ENCODE results near the gene GARNL3. TPM values are rescaled to one million over a fixed set of nuclear protein-coding genes. Genes with fewer than 3 reads are reported as not detected.
A peak's percentile ranks its signal among the peaks of the same experiment; 100 is the strongest.

Gene GARNL3
- total and polyA plus RNA-seq, 2 of the 13 experiments (the other 11 are each of a cell fraction or from before 2014, with no cell fraction given) = 3.9 to 11.0 TPM

DNA sequence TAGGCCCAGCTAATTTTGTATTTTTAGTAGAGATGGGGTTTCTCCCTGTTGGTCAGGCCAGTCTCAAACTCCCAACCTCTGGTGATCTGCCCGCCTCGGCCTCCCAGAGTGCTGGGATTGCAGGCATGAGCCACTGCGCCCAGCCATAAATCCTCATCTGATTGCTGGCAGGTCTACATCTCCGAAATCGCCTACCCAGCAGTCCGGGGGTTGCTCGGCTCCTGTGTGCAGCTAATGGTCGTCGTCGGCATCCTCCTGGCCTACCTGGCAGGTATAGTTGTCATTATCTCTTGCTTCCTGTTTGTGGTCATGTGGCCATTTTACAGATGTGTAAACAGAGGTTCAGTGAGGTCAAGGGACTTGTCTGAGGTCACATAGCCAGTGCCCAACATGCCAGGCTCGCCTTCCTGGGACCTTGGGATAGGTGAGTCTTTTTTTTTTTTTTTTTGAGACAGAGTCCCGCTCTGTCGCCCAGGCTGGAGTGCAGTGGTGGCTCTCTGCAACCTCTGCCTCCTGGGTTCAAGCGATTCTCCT lies 135.2 kb downstream of the GARNL3 start (continued):
- TF ChIP-seq RNF2 (conservative IDR thresholded peaks at IDR 0.05; ENCODE audit: low read depth) = no peak
- no peak for TF ChIP-seq UBTF (CRISPR knock-in tag; IDR thresholded peaks at IDR 0.05)
- TF ChIP-seq IRF1 (CRISPR knock-in tag; IDR thresholded peaks at IDR 0.05; ENCODE audit: low read depth) = no peak
- TF ChIP-seq ZNF558 (CRISPR knock-in tag; IDR thresholded peaks at IDR 0.05; ENCODE audit: borderline replicate concordance) = no peak
- TF ChIP-seq ZFP62 (CRISPR knock-in tag; IDR thresholded peaks at IDR 0.05) = no peak

GRCh38 chr9:127402401-127403090 lies 138.0 kb downstream of the GARNL3 start:
- no TSS peak for BruUV-seq (replicated peaks)
- no peak overlapping the region for H3K27ac ChIP-seq (ENCODE audit: extremely low read length, insufficient read depth, low read length)
- in situ Hi-C loops (cut with HindIII; ENCODE audit: extremely low pct_ligation_motif_present, low pct_unique_long_range_greater_than_20kb) (no loop called here), intact Hi-C loops (cut with micrococcal nuclease; ENCODE audit: unreplicated experiment) (no loop called here)
- no peak overlapping the region for H3K4me3 ChIP-seq (replicated peaks in 1 of 3; ENCODE audit: insufficient read depth in 1 of 3, low read depth in 2 of 3, low read length in 3 of 3)
- no peaks in the 10 kb centered on the region for H3K9me3 ChIP-seq (ENCODE audit: low read length)
- H3K4me2 ChIP-seq (ENCODE audit: low read depth, low read length) = no peak overlapping the region
- no peaks in the 10 kb centered on the region for H3K27me3 ChIP-seq (ENCODE audit: control insufficient read depth in 1 of 2, insufficient read depth in 2 of 2, low read length in 2 of 2)
- DNase-seq (ENCODE audit: low spot score) (no peak), FAIRE-seq (no peak), ATAC-seq (no peak)
- ChIA-PET CTCF (ENCODE audit: low intra/inter-chr PET ratio, low total read pairs) (no interaction called here), POLR2A (interaction anchor here (1.3 to 3.2 kb wide), 4 partner anchors 11 to 94 kb away, joined by 3 to 14 read pairs (median 6); partner anchors contain the start of gene ZNF79)
- no peak overlapping the region for H2AFZ ChIP-seq (ENCODE audit: low read length)
- 94% methylated on average over 6 of the region's 18 CpGs for WGBS (ENCODE audit: low lambda C conversion rate)
- H4K20me1 ChIP-seq (ENCODE audit: insufficient read depth, low read length) = peaks cover 10% of the 10 kb centered on the region; the same call in 1 of the 2 replicates
- H3K36me3 ChIP-seq (replicated peaks in 1 of 2; ENCODE audit: control insufficient read depth in 1 of 2, insufficient read depth in 2 of 2, low read length in 2 of 2) = peaks cover 28 to 57% of the 10 kb centered on the region in 2 experiments; a peak in 4 of 5 replicates
- H3K79me2 ChIP-seq (ENCODE audit: insufficient read depth, low read length) = peaks cover 27% of the 10 kb centered on the region
- TF ChIP-seq POLR2G (IDR thresholded peaks at IDR 0.05; ENCODE audit: low read depth, low read length) (peak; percentile 46; the same call in 1 of the 2 replicates), RBFOX2 (IDR thresholded peaks at IDR 0.05; ENCODE audit: low read depth, low read length) (peak; percentile 81), AGO2 (optimal IDR thresholded peaks at IDR 0.05; ENCODE audit: low read depth, low read length) (peak; percentile 85), BHLHE40 (IDR thresholded peaks at IDR 0.05; ENCODE audit: low read length) (no peak), POLR2AphosphoS2 (IDR thresholded peaks at IDR 0.05; ENCODE audit: low read depth, low read length) (0 out of 2 replicates have a peak, but pooled peaks have one; percentile 40), MAFF (IDR thresholded peaks at IDR 0.05; ENCODE audit: low read depth, low read length) (peak; percentile 90), ZFY (CRISPR knock-in tag; IDR thresholded peaks at IDR 0.05) (no peak), MAFK (conservative IDR thresholded peaks at IDR 0.05 in 1 of 2, IDR thresholded peaks at IDR 0.05 in 1 of 2; ENCODE audit: low read length in 2 of 2) (peak; percentile 92 to 95), HNRNPL (IDR thresholded peaks at IDR 0.05; ENCODE audit: low read depth, low read length) (0 out of 2 replicates have a peak, but pooled peaks have one; percentile 28)
- H3K4me1 ChIP-seq (ENCODE audit: insufficient read depth, low read length) = peaks cover 28% of the 10 kb centered on the region
- no peak overlapping the region for H3K9ac ChIP-seq (ENCODE audit: insufficient read depth, low read depth, low read length)
